CD4-positive, alpha-beta T cell treated with Interleukin-12 subunit alpha and Interleukin-12 subunit beta, for 1 hour (primary cell): ENCODE measurements around the gene SYNGR1.

Experiments used
- DNase-seq: peaks from one replicate; pipeline ENCODE4 v3.0.0-alpha.2; 2020

The SYNGR1 gene

DNA sequence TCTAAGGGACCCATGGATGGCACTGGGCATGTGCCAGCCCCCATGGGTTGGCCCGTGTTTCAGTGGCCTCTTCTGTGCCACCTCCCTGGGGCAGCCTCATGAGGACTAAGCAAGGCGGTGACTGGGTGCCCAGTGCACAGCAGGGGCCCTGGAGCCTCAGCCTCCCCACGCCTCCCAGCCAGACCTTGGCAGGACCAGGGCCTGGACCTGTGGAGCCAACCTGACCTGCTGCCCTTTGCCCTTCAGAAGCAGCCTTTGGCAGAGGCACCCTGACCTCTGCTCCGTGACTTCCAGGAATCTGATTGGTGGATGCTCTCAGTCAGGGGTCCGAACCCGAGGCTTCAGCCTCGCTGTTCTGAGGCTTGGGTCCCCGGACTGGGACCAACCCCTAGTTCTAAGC, 25.0 kb downstream of the SYNGR1 start:
- no peak for DNase-seq

DNA sequence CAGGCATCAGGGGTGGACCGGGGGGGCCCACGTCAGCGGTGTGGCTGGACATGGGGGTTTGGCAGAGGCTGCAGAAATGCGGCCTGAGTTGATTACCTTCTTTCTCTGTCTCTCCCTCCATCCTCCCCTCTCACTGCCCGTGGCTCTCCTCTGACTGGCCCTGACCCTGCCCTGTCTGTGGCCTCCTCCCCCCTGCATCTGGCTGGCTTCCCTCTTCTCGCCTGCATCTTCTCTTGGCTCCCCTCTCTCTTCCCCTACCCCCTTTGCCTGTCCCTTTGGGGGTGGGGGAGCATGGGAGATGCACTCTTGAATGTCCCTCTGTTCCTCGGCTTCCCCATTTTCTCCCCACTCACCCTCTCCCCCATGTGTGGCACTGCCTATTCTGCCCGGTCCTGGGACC, 25.9 kb downstream of the SYNGR1 start:
- no peak for DNase-seq

DNA sequence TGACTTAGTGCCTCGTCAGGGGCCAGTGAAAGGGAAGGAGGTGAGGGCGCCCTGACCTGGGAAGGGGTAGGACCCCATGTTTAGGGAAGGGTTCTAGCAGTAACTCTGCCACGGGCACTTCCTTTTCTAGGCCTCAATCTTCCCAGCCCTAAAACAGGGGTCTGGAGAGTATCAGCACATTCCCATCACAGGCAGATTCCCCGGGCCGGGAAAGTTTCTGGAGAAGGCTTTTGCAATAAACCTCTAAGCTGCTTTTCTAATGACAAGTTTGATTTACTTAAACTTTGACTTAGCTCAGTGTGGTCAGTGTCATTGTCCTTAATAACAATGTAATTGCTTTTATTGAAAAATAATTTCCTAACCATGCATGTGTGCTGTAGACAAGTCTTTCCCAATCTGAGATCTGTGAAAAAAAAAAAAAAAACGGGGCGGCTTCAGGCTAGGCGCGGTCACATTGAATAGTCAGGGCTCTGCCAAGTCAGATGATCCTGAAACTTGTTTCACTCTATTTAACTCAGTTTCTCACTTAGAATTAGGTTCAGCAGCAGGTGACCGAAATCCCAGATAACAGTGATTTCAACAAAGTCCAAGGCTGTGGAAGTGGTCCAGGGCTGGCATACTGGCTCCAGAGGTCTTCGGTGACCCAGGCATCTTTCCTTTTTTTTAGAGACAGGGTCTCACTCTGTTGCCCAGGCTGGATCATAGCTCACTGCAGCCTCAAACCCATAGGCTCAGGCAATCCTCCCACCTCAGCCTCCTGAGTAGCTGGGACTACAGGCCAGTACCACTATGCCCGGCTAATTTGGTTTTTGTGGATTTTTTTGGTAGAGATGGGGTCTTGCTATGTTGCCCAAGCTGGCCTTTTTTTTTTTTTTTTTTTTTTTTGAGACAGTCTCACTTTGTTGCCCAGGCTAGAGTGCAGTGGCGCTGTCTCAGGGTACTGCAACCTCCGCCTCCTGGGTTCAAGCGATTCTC, 30.3 kb downstream of the SYNGR1 start:
- no peak for DNase-seq

DNA sequence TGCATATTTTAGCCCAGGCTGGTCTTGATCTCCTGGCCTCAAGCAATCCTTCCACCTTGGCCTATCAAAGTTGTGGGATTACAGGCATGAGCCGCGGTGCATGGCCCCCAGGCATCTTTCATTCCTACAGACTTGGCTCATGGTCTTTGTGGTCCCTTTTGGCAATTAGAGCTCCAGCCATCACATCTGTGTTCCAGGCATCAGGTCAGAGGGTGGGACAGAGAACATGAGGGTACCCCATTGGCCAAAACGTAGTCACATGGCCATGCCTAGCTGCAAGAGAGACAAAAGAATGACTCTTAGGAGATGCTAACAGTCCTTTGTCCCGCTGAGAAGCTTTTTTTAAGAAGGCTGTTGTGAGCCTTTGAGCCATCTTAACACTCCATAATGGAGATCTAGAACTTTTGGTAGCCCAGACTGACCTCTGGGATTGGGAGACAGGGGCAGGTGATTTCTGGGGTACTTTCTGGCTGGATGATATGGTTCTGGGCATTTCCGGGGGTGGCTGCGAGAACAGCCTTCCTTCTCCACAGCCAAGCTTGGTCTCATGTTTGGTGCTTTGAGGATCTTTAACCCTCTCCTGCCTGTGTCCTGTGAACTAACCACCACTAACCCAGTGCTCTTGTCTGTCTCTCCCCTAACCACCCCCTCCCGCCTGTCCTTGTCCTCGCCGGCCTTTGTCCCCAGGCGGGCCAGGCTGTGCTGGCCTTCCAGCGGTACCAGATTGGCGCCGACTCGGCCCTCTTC, 31.4 kb downstream of the SYNGR1 start:
- DNase-seq = no peak

DNA sequence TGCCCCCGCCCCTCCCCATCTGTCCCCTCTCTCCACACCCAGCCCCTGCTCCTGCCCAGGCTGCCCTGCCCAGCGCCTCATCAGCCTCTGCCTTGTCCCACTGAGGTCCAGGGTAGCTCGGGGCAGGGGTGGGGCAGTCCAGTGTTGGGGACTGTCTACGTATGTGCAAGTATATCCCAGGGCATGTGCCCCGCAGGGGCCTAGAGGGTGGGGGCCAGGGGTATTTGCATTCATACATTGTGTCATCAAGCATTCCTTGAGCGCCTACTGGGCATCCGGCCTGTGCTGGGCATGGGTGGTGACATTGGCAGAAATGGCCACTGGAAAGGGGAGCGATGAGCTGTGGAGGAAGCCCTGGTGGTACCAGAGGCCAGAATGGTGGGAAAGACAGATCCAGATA, 32.1 kb downstream of the SYNGR1 start:
- no peak for DNase-seq

DNA sequence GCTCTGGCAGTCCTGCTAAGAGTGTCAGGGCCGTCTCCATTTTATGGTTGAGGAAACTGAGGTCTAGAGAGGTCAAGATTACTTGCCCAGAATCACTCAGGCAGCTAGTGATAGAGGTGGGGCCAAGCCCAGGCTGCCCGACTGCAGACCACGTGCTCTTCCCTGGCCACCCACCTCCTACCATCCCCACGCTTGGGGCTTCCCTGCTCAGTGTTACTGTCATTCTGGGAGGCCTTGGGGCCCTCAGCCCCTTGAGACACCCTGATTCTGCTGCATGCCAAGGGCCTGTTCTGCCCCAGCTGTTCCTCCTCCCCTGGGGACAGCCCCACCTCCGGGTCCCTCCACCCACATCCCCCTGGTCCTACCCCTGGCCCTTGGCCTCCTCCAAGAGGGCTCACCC, 32.6 kb downstream of the SYNGR1 start:
- DNase-seq = no peak

DNA sequence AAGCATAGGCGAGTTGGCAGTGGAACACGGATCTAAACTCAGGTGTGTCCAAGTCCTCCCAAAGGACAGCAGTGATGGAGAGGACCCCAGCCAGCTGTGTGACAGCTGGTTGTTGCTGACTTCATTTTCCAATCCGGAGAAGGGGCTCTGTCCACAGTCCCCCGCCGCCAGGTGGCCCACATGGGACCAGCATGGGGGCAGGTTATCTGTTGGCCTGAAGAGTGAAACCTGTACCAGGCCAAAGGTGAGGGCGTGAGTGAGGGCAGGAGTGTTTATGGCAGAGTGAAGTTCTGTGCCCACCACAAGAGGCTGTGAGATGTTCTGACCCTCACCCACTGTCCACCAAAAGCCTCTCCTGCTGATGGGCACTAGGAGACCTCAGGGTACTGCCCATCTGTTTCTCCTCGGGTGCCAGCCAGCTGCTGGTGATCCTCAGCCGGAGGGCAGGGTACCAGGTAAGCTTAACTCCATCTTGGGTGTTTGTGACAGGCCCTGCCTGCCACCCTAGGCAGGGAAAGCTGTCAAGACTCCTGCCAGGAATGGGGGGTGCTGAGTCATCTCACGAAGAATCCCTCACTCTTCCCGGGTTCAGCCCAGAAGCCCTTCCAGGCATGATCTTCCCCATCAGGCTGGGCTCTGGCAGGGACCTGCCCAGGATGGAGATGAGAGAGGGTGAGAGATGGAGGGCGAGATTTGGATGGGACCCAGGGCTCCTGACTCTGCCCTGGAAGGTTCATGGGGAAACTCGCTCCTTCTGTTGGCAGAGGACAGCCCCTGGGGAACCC, 34.2 kb downstream of the SYNGR1 start:
- no peak for DNase-seq

DNA sequence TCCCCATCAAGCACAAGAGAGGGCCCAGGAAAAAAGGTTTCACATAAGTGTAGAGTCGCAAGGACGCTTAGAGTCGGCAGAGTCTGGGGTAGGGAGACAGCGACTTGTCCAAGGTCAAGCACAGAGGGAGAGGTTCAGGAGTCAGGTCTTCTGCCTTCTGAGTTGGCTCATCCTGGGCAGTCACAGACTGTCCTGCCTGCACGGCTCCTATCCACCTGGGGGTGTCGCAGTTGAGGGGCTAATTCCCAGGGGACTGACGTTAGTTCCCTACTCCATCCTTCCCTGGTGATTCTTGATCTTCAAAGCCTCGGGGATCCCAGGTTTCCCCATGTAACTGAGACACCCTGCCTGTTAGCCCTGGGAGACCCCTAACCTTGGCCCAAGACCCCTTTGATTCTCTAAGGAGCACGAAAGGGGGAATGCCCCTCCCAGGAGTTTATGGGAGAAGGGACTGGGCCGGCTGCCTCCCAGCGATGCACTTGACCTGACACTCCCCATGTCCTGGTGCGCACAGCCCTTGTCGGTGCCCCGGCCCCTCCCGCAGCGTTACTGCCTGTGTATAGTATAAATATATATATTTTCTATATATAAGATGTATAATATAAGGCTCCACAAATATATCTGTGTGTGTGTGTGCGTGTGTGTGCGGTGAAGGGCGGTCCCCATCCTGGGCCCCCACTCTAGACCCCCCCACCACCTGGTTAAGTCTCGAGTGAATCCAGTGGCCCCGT, 35.1 kb downstream of the SYNGR1 start:
- no peak for DNase-seq

DNA sequence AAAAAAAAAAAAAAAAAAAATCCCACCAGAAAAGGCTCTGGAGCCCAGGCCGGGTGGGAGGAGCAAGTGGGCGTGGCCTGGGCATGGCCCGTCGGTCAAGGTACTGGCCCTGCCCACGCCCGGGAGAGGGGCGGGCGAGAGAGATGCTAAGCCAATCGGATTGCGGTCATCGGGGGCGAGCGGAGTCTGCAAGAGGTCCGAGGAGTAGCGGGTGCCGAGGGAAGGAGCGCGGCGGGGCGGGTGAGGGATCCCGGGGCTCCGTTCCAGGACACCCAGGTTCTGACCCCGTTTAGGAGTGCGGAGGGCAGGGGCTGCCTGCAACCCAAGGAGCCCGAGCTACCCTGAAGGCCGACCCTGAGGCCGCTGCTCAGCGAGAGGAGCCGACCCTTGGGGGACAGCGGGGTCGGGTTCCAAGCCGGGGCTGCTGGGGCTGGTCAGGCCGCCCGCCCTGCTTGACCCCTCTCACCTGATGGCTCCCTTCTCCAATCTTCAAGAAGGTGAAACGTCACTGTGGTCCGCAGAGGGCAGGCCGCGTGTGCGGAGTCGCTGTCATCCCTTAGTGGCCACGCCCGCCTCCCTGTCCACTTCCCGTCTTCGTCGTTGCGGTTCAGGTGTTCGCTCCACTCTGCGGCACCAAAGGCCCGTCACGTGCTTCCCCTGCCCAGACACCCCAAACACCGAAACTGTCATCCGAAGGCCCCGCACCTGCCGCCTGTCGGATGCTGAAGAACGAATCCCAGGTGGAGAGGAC, 38.6 kb downstream of the SYNGR1 start:
- peak; percentile 89 for DNase-seq

DNA sequence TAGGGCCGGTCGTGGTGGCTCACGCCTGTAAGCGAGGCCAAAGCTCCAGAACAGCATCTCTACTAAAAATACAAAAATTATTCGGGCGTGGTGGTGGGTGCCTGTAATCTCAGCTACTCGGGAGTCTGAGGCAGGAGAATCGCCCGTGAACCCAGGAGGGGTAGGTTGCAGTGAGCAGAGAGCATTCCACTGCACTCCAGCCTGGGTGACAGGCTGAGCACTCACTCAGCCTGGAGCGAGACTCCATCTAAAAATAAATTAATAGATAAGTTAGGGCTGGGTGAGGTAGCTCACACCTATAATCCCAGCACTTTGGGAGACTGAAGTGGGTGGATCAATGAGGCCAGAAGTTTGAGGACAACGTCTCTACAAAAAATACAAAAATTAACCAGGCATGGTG, 39.6 kb downstream of the SYNGR1 start:
- no peak for DNase-seq

DNA sequence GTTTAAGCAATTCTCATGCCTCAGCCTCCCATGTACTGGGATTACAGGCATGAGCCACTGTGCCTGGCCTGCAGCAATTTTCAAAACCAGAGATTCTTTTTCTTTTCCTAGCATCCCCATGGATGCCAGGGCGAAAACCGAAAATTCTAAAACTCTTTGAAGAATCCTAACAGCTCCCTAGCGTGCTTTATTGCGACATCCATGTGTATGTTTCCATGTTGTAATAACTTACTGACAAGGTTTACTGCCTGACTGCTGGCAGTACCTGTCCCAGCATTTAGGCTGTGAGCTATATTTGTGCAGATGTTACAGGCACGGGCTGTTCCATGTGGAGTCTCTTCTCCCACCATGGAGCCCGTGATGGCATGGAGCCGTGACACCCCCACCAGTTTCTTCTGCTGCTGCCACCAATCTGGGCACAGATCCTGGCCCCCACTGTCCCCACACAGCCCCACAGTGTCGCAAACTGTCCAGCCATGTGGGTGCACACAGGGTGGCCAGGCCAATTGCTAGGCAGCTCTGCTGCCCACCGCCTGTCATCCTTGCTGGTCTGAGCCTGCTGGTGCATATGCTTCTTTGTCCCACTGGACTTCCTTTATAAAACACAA, 42.7 kb downstream of the SYNGR1 start:
- DNase-seq = no peak

DNA sequence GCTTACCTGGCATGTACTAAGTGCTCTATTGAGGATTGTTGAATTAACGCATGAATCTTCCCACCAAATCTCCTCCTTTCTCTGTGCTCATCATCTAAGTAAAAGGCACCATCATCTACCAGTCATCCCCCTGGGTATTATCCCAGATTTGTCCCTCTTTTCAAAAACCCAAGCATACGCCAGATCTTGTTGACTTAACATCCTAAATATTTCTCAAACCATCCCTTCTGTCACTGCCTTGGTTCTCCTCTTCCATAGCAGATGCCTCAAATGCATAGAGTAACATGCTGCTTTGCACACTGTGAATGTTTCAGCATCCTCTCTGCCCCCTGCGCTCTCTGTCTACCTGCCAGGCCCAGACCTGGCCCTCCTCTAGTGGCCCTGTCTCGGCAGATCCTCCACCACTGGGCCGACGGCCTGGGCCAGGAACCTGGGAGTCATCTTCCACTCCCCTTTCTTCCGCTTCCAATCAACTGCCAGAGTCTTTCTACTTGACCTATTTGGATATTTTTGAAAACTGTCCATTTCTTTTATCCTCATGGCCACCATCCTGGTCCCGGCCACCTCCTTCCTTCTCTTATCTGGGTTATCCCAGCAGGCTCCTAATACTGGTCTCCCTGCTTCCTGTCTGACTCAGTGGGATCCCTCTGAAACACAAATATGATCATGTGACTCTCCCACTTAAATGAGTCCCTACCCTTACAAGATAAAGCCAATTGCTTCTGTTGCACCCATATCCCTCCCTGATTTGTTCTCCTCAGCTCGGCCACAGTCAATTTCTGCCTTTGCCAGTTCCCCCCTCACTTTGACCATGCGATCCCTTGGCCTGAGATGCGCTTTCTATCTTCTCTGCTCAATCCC, 46.4 kb downstream of the SYNGR1 start:
- no peak for DNase-seq

DNA sequence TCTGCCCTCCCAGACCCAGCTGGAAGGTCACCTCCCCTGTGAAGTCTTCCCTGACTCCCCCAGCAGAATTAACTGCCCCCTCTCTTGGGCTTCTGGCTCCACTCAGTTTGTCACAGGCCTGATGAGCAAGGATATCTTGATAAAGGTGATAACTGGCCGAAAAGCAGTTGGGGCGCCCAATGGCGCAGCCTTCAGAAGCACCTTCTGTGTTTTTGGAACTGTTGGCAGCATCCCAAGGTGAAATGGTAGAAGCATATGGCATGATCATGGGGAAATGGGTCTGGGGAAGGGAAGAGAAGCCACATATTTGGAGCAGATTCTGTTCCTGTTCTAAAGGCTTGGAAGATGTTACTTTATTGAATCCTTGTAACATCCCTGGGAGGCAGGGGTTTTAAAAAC, 47.0 kb downstream of the SYNGR1 start:
- no peak for DNase-seq

DNA sequence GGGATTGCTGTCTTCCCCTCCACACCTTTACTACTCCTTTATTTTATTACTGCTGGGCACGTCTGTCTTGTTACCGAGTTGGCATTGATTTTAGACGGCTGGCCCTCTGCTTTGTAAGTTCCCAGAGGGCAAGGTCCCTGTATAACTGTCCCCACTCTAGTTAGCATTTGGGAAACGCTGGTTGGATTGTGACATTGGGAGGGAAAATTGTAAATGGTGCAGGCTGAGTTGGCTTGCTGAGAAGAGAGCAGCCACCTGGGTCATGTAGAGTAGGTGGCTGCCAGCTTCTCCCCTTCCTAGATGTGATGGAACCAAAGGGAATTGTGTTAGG, 51.5 kb downstream of the SYNGR1 start:
- DNase-seq = no peak

DNA sequence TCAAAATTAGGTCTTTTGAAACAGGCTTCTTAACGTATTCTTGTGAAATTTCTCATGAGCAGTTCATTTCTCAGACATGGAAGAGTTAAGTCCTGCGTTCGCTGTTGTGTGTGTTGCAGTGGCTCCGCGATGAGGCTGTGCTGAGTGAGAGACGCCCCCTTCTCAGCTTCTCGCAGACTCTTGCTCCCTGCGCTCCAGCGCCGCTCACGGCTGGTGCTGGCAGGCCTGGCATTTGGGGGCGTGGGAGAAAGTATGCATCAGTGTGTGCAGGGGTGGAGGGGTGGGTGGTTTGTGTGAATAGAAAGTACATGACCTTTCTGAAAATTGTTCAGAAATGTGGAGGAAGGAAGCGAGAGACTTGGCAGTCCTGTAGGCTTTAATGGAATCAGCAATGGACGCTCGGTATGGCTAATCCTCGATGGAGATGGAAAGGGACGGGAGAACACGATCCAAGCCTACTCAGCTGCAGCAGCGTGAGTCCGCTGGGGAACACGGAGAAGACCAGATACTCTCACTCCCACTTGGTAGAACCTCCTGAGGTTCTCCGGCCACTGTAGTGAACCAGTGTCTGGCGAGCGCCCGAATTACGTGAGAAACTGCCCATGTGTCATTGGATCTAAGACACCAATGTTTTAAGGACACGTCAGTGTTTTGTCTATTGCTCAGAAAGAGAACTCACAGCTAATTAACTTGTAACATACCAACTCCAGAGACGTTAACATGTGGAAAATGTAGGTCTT, 55.7 kb downstream of the SYNGR1 start:
- DNase-seq = no peak

DNA sequence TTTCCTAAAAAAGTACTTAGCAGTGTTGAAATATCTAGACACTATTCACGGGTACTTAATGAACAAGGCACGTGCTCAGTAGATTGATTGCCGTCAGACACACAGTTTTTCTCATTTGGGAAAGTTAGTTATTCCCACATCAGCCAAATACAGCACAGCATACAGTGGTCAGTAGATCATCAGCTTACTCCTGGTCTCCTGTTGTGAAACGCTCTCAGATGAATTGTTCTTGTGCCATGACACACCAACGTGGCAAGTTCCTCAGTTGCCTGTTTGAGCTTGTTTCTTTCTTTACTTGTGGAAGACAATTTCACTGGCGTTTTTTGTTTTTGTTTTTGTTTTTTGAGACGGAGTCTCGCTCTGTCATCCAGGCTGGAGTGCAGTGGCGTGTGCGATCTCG, 58.4 kb downstream of the SYNGR1 start:
- DNase-seq = no peak

DNA sequence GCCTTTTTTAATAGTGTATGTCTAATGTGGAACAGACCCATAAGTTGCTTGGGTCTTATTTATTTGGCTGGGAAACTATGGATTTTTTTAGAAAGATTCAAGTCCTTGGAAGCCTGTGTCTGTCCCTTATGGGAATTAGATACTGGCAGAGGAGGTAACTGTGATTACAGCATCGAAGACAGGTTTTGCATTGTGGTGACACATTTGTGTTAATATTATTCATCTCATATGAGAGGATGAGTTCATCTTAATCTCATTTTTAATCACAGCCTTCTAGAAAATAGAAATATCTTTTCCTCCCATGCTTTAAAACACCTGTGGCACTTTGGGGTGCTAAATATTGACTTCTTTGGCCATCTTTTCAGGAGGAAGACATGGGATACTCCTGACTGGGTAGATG, 59.0 kb downstream of the SYNGR1 start:
- no peak for DNase-seq

DNA sequence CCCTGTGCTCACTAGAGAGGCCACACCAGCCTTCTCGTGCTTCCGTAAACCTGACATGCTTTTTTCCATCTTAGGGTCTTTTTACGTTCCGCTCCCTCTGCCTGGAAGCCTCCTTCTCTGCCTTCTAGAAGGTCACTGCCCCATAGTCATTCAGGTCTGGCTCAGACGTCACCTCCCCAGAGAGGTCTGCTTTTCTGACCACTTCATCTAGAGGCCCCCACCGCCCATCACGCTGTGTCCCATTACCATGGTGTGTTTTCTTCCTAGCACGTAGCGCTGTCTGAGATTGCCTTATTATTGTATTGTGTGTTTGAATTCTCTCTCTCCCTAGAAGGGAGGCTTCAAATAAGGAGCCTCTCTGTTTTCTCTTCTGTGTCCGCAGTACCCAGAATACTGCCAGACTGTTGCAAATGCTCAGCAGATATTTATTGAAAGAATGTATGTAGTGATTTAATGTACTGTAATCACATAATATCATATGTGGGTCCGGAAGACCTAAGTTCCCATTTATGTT, 59.8 kb downstream of the SYNGR1 start:
- DNase-seq = no peak

DNA sequence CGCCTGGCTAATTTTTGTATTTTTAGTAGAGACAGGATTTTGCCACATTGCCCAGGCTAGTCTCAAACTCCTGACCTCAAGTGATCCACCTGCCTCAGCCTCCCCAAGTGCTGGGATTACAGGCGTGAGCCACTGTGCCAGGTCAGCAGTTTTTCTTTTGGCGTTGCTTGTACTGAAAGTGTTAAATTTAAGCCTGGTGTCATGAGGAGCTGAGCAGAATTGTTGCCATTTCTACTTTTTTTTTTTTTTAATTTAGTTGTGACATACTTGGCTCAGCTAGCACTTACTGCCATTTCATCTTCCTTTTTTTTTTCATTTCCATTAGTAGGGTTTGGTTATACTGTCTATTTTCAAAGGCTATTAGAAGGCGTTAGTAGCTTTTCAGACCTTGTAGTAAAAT, 60.5 kb downstream of the SYNGR1 start:
- DNase-seq = no peak
